Liver (tissue), 3 donors: ENCODE data around the gene CPNE4.

Source experiments
- CTCF ChIP-seq: fragments of 150-350 bp; IDR thresholded peaks from 2 replicates; pipeline ENCODE4 v1.5.1; 2017; ENCODE audit warnings: improper control_type of control experiment, low read depth, low read length; ENCODE audit not compliant: missing input control
- EGR1 ChIP-seq, 2 donors: IDR thresholded peaks; 2 replicates each; pipeline ENCODE4 v1.6.1; 2016 to 2018; ENCODE audit warnings: antibody characterized with exemption in 2 of 2, low read depth in 2 of 2
- FOXA1 ChIP-seq: IDR thresholded peaks from 2 replicates; pipeline ENCODE4 v1.6.1; 2016; ENCODE audit warnings: antibody characterized with exemption
- GABPA ChIP-seq, 2 donors: IDR thresholded peaks in 1 of 2; conservative IDR thresholded peaks in 1 of 2; 2 replicates each; pipeline ENCODE4 v1.6.1; 2016; ENCODE audit warnings: antibody characterized with exemption in 2 of 2, mild to moderate bottlenecking in 1 of 2, moderate library complexity in 1 of 2
- HNF4A ChIP-seq, 2 donors: conservative IDR thresholded peaks; 2 replicates each; pipeline ENCODE4 v1.6.1; 2016; ENCODE audit warnings: antibody characterized with exemption in 2 of 2, mild to moderate bottlenecking in 2 of 2
- HNF4G ChIP-seq: IDR thresholded peaks from 2 replicates; pipeline ENCODE4 v1.6.1; 2016; ENCODE audit warnings: antibody characterized with exemption
- JUND ChIP-seq, 2 donors: IDR thresholded peaks; 2 replicates each; pipeline ENCODE4 v1.6.1; 2016; ENCODE audit warnings: antibody characterized with exemption in 2 of 2
- MAX ChIP-seq: IDR thresholded peaks from 2 replicates; pipeline ENCODE4 v1.6.1; 2016; ENCODE audit warnings: antibody characterized with exemption
- RAD21 ChIP-seq, 2 donors: IDR thresholded peaks; 2 replicates each; pipeline ENCODE4 v1.6.1; 2016; ENCODE audit warnings: antibody characterized with exemption in 2 of 2, mild to moderate bottlenecking in 2 of 2
- TAF1 ChIP-seq: conservative IDR thresholded peaks from 2 replicates; pipeline ENCODE4 v1.6.1; 2016; ENCODE audit warnings: antibody characterized with exemption, mild to moderate bottlenecking
- YY1 ChIP-seq: IDR thresholded peaks from 2 replicates; pipeline ENCODE4 v1.6.1; 2016; ENCODE audit warnings: antibody characterized with exemption, mild to moderate bottlenecking
- ZBTB33 ChIP-seq: IDR thresholded peaks from 2 replicates; pipeline ENCODE4 v1.6.1; 2016; ENCODE audit warnings: antibody characterized with exemption
- TF ChIP-seq, protein P1 (sequence below): IDR thresholded peaks from 2 replicates; pipeline ENCODE4 v1.6.1; 2016; ENCODE audit warnings: antibody characterized with exemption
- TF ChIP-seq, protein P2 (sequence below): IDR thresholded peaks from 2 replicates; pipeline ENCODE4 v1.6.1; 2016; ENCODE audit warnings: antibody characterized with exemption, mild to moderate bottlenecking
- donor health status: healthy.
- donor health status: healthy.

DNA sequence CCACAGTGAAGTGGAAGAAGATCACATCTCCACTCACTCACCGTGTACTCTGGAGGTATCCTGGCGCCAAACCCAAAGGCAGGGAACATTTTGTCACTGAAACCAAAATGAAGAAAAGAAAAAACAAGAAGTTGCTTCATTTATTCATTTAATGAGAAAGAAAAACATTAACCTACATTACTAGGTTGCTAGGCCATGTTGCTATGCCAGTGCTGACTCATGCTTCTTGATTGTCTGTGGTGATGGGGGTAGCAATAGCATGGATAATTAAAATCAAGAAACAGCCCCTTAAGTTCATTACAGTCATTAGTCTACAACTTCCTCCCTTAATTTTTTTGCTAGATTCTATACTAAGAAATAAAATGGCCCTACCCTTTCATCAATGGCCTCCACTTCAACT lies 479.4 kb downstream of the CPNE4 start:
- TF ChIP-seq CTCF, result no peak
- no peak for TF ChIP-seq RAD21 (IDR thresholded peaks at IDR 0.05)
- no peak for TF ChIP-seq JUND (IDR thresholded peaks at IDR 0.05)
- TF ChIP-seq GABPA (IDR thresholded peaks at IDR 0.05 in 1 of 2, conservative IDR thresholded peaks at IDR 0.05 in 1 of 2), result no peak
- no peak for TF ChIP-seq TAF1
- TF ChIP-seq, protein P1, sequence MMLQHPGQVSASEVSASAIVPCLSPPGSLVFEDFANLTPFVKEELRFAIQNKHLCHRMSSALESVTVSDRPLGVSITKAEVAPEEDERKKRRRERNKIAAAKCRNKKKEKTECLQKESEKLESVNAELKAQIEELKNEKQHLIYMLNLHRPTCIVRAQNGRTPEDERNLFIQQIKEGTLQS, result no peak
- TF ChIP-seq FOXA1, result no peak
- no peak for TF ChIP-seq ZBTB33
- no peak for TF ChIP-seq YY1
- TF ChIP-seq, protein P2, sequence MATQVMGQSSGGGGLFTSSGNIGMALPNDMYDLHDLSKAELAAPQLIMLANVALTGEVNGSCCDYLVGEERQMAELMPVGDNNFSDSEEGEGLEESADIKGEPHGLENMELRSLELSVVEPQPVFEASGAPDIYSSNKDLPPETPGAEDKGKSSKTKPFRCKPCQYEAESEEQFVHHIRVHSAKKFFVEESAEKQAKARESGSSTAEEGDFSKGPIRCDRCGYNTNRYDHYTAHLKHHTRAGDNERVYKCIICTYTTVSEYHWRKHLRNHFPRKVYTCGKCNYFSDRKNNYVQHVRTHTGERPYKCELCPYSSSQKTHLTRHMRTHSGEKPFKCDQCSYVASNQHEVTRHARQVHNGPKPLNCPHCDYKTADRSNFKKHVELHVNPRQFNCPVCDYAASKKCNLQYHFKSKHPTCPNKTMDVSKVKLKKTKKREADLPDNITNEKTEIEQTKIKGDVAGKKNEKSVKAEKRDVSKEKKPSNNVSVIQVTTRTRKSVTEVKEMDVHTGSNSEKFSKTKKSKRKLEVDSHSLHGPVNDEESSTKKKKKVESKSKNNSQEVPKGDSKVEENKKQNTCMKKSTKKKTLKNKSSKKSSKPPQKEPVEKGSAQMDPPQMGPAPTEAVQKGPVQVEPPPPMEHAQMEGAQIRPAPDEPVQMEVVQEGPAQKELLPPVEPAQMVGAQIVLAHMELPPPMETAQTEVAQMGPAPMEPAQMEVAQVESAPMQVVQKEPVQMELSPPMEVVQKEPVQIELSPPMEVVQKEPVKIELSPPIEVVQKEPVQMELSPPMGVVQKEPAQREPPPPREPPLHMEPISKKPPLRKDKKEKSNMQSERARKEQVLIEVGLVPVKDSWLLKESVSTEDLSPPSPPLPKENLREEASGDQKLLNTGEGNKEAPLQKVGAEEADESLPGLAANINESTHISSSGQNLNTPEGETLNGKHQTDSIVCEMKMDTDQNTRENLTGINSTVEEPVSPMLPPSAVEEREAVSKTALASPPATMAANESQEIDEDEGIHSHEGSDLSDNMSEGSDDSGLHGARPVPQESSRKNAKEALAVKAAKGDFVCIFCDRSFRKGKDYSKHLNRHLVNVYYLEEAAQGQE, result no peak
- TF ChIP-seq HNF4A (conservative IDR thresholded peaks at IDR 0.05), result no peak
- no peak for TF ChIP-seq EGR1 (IDR thresholded peaks at IDR 0.05; ENCODE audit: low read depth in 2 of 2)
- TF ChIP-seq MAX, result no peak
- TF ChIP-seq HNF4G, result no peak
